ENCODE data around the gene KCNH1. TPM values are rescaled to one million over a fixed set of nuclear protein-coding genes. Genes with fewer than 3 reads are reported as not detected.

The KCNH1 gene
- total RNA-seq, 2 experiments from 2014 or later = not detected

DNA sequence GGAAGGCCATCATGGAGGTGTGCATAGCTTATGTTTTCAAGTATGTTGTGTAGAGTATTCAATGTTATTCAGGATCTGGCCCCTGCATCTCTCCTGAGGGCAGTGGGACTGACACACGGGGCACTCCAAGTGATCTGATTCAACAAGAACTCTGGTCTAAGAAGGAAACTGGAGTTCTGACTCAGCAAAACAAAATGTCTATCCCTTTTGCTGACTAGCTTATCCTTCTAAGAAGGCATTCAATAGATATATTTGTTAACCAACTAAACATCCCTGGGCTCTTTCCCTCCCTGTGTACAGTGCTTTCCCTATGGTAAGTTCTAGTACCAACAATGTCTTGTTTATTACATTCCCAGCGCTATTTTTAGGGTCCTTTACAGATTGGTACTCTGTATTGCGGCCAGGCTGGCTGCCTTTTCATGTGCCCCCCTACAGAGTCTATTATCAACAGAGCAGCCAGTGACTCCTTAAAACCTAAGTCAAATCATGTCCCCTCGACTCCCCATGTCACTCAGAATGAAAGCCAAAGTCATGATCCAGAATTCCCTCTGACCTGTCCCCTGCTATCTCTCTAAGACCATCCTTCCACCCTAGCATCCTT, 304.9 kb downstream of the KCNH1 start:
- Mint-ChIP-seq H3K27me3 (peaks cover 4% of the 10 kb centered on the region), H3K36me3 (ENCODE audit: low read depth) (no peaks in the 10 kb centered on the region), H3K9me3 (no peaks in the 10 kb centered on the region), H3K27ac (no peak overlapping the region), H3K4me3 (no peak overlapping the region), H3K4me1 (ENCODE audit: low read depth) (no peaks in the 10 kb centered on the region)
- TF ChIP-seq, protein P1, sequence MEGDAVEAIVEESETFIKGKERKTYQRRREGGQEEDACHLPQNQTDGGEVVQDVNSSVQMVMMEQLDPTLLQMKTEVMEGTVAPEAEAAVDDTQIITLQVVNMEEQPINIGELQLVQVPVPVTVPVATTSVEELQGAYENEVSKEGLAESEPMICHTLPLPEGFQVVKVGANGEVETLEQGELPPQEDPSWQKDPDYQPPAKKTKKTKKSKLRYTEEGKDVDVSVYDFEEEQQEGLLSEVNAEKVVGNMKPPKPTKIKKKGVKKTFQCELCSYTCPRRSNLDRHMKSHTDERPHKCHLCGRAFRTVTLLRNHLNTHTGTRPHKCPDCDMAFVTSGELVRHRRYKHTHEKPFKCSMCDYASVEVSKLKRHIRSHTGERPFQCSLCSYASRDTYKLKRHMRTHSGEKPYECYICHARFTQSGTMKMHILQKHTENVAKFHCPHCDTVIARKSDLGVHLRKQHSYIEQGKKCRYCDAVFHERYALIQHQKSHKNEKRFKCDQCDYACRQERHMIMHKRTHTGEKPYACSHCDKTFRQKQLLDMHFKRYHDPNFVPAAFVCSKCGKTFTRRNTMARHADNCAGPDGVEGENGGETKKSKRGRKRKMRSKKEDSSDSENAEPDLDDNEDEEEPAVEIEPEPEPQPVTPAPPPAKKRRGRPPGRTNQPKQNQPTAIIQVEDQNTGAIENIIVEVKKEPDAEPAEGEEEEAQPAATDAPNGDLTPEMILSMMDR (IDR thresholded peaks at IDR 0.05) = no peak
- DNase-seq = no peak
- ChIA-PET POLR2A (no interaction called here), CTCF (interaction anchor here (1.5 kb wide), 1 partner anchor 12 kb away, joined by 3 read pairs; no protein-coding TSS in a partner anchor)
- intact Hi-C loops (cut with micrococcal nuclease) = no loop called here
- no peak for ATAC-seq

DNA sequence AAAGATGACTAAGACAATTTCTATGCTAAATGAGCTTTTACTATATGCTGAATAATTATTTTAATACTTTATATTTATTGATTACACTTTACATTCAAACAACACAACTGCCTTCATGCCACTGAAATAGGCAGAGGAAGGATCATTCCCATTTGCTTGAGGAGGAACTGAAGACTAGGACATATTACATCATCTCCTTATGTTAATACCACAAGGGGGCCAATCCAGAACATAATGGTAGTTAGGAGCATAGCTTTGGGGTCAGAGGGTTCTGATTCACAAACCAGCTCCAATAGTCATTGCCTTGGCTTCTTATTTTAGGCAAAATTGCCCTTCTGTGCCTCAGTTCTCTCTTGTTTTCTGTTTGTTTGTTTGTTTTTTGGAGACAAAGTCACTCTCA, 306.5 kb downstream of the KCNH1 start:
- ChIA-PET CTCF (interaction anchor here (2.4 kb wide), 1 partner anchor 307 kb away, joined by 8 read pairs; the partner anchor contains the start of gene KCNH1), POLR2A (no interaction called here)
- intact Hi-C loops (cut with micrococcal nuclease) = no loop called here
- H3K36me3 Mint-ChIP-seq (ENCODE audit: low read depth) = no peaks in the 10 kb centered on the region
- no peak overlapping the region for H3K4me3 Mint-ChIP-seq
- no peaks in the 10 kb centered on the region for H3K4me1 Mint-ChIP-seq (ENCODE audit: low read depth)
- peaks cover 4% of the 10 kb centered on the region for H3K27me3 Mint-ChIP-seq
- no peak overlapping the region for H3K27ac Mint-ChIP-seq
- no peaks in the 10 kb centered on the region for H3K9me3 Mint-ChIP-seq
- TF ChIP-seq, protein P1 (IDR thresholded peaks at IDR 0.05) = no peak
- ATAC-seq = no peak
- no peak for DNase-seq

DNA sequence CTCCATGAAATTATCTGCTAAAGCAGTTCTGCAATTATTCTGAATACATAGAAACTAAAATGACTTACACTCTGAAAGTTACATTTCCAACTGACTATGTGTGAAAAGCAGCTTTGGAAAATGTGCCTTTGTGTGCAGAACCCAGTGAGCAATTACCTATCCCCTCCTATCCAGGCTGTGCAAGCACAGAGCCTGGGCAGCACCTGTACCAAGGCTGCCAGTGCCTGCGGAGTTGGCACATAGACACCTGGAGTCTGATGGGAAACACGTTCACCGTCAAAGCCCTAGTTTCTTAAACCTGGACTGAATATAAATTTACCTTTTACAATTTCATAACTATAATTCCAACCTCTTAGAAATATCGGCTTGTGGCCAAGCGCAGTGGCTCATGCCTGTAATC, 307.3 kb downstream of the KCNH1 start:
- intact Hi-C loops (cut with micrococcal nuclease) = no loop called here
- Mint-ChIP-seq H3K4me3 (no peak overlapping the region), H3K27ac (no peak overlapping the region), H3K36me3 (ENCODE audit: low read depth) (no peaks in the 10 kb centered on the region), H3K27me3 (peaks cover 7% of the 10 kb centered on the region), H3K9me3 (no peaks in the 10 kb centered on the region), H3K4me1 (ENCODE audit: low read depth) (no peaks in the 10 kb centered on the region)
- DNase-seq = no peak
- TF ChIP-seq, protein P1 (IDR thresholded peaks at IDR 0.05) = no peak
- CTCF ChIA-PET = interaction anchor here (2.4 kb wide), 1 partner anchor 308 kb away, joined by 8 read pairs; the partner anchor contains the start of gene KCNH1
- POLR2A ChIA-PET = no interaction called here
- no peak for ATAC-seq

DNA sequence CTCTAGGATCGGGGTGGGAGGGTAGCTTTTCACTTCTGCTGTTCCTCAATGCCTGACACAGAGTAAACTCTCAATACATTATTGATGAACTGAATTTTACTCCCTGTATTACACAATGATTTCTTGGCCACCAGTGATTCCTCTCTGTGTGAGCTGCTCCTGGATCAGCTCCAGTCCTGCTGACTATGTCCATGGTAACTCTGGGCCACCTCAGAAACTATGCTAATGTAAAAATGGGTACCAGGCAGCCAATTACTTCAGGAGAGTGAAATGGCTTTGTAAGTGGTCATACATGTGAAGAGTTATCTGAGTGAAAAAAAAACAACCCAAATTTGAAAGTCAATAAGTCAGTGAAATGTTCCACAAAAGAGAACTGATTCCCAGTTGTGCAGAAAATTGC, 311.0 kb downstream of the KCNH1 start:
- no peak for DNase-seq
- no peak overlapping the region for H3K4me3 Mint-ChIP-seq
- H3K9me3 Mint-ChIP-seq = no peaks in the 10 kb centered on the region
- H3K4me1 Mint-ChIP-seq (ENCODE audit: low read depth) = no peaks in the 10 kb centered on the region
- peaks cover 5% of the 10 kb centered on the region for H3K27me3 Mint-ChIP-seq
- no peaks in the 10 kb centered on the region for H3K36me3 Mint-ChIP-seq (ENCODE audit: low read depth)
- intact Hi-C loops (cut with micrococcal nuclease) = no loop called here
- no peak for ATAC-seq
- TF ChIP-seq, protein P1 (IDR thresholded peaks at IDR 0.05) = no peak
- H3K27ac Mint-ChIP-seq = no peak overlapping the region
- ChIA-PET CTCF (no interaction called here), POLR2A (no interaction called here)

DNA sequence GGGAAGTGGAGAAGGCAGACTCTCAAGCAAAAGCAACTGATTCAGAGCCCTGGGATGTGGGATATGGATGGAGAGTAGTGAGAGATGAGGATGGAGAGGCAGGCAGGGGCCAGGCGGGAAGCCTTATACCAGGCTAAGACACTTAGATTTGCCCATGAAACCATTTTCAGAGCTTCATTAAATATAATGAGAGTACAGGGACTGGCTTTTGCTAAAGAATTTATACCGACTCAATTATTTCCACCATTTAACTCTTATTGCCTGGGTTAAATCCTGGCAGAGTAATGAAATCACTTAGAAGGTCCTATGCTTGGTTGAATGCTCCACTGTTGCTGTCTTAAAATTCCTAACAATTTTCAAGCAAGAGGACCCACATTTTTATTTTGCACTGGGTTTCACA, 311.7 kb downstream of the KCNH1 start:
- intact Hi-C loops (cut with micrococcal nuclease) = no loop called here
- Mint-ChIP-seq H3K4me3 (no peak overlapping the region), H3K36me3 (ENCODE audit: low read depth) (no peaks in the 10 kb centered on the region), H3K9me3 (no peaks in the 10 kb centered on the region), H3K27ac (no peak overlapping the region), H3K4me1 (ENCODE audit: low read depth) (no peaks in the 10 kb centered on the region), H3K27me3 (peaks cover 5% of the 10 kb centered on the region)
- DNase-seq (no peak), ATAC-seq (no peak)
- CTCF ChIA-PET = interaction anchor here (0.6 kb wide), 1 partner anchor 13 kb away, joined by 3 read pairs; no protein-coding TSS in a partner anchor
- POLR2A ChIA-PET = no interaction called here
- TF ChIP-seq, protein P1 (IDR thresholded peaks at IDR 0.05) = no peak

All from activated CD8-positive, alpha-beta T cell treated with anti-CD3 and anti-CD28 coated beads for 36 hours (primary cell).